Calu3 (cell line): Measurements from ENCODE around the gene CES1. TPM values are rescaled to one million over a fixed set of nuclear protein-coding genes. Genes with fewer than 3 reads are reported as not detected.
"Not testable (repeated sequence)": the region's sequence is repeated elsewhere in the genome, so short reads cannot be mapped to it uniquely, and the experiment has no call there.

Source experiments
- BruUV-seq: library from RNA; stranded (reverse); fragments of 400-500 nt; replicated peaks from 2 replicates; lab custom pipeline; 2021; lab: Mats Ljungman, UMichigan
- CTCF ChIA-PET: fragments of 300-600 bp; sonication (Branson Sonifier 250); formaldehyde crosslinking; loops from one replicate; lab custom pipeline; 2022; ENCODE audit warnings: antibody characterized with exemption; lab: Charles Lee
- DNase-seq: peaks from one replicate; pipeline ENCODE4 v3.0.0; 2022
- H3K27ac Mint-ChIP-seq: one replicate; pipeline ENCODE4 v1.8.0; 2022; ENCODE audit warnings: mixed read lengths; ENCODE audit not compliant: unreplicated experiment
- H3K27me3 Mint-ChIP-seq: one replicate; pipeline ENCODE4 v1.8.0; 2022; ENCODE audit warnings: mixed read lengths; ENCODE audit not compliant: unreplicated experiment
- H3K36me3 Mint-ChIP-seq: one replicate; pipeline ENCODE4 v1.8.0; 2022; ENCODE audit warnings: mild to moderate bottlenecking, moderate library complexity, mixed read lengths; ENCODE audit not compliant: insufficient read depth, unreplicated experiment
- H3K4me1 Mint-ChIP-seq: one replicate; pipeline ENCODE4 v1.8.0; 2022; ENCODE audit warnings: mild to moderate bottlenecking, low read depth, mixed read lengths; ENCODE audit not compliant: unreplicated experiment
- H3K4me3 Mint-ChIP-seq: one replicate; pipeline ENCODE4 v1.8.0; 2022; ENCODE audit warnings: mild to moderate bottlenecking, low read depth, moderate library complexity, mixed read lengths; ENCODE audit not compliant: unreplicated experiment
- H3K9me3 Mint-ChIP-seq: one replicate; pipeline ENCODE4 v1.8.0; 2022; ENCODE audit warnings: low read depth, mixed read lengths; ENCODE audit not compliant: unreplicated experiment
- intact Hi-C: fragments of 100-400 bp; cut with micrococcal nuclease; formaldehyde crosslinking; loops from one replicate; pipeline ENCODE4 v1.10.0; 2022; ENCODE audit not compliant: unreplicated experiment
- total RNA-seq: library from RNA; stranded (reverse); gene quantifications from 2 replicates; pipeline ENCODE4 v1.2.3, GENCODE V29; 2022
- TF ChIP-seq, protein P1 (sequence below): fragments of 200-600 bp; IDR thresholded peaks from one replicate; pipeline ENCODE4 v1.8.0; 2022; ENCODE audit warnings: antibody characterized with exemption; ENCODE audit not compliant: unreplicated experiment

CES1 gene
- total RNA-seq, 1 experiment from 2014 or later: 0.78 TPM

DNA sequence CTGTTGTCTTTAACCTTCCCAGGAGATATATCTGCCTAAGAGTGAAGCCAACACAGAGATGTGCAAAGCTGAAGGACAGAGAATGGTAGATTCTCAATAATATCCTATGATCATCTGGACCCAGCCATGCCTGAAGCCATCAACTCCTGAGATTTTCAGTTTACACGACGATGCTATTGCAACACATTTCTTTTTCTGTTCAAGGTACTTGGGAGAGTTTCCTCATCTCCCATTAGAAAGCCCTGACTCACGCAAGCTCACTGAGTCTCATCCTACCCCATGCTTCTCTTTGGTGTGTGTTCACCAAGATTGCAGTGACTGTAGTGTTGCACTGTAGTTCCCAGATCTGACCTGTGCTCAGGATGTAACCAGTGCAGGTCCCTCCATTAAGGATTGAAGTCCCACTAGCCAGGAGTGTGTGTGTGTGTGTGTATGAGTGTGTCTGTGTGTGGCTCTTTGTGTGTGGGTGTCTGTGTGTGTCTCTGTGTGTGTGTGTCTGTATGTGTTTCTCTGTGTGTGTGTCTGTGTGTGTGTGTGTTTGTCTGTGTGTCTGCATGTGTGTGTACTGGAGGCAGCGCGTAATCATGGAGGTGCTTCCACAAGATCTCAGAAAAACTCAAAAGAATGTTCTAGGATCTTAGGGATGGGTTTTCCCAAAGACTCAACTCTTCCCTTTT is 15.5 kb downstream of the CES1 start:
- Mint-ChIP-seq H3K4me3 (no peak overlapping the region), H3K4me1 (no peaks in the 10 kb centered on the region), H3K27ac (no peak overlapping the region), H3K9me3 (no peaks in the 10 kb centered on the region), H3K36me3 (no peaks in the 10 kb centered on the region), H3K27me3 (peaks cover 99% of the 10 kb centered on the region)
- DNase-seq: no peak
- CTCF ChIA-PET: no interaction called here
- no TSS peak for BruUV-seq
- TF ChIP-seq, protein P1, sequence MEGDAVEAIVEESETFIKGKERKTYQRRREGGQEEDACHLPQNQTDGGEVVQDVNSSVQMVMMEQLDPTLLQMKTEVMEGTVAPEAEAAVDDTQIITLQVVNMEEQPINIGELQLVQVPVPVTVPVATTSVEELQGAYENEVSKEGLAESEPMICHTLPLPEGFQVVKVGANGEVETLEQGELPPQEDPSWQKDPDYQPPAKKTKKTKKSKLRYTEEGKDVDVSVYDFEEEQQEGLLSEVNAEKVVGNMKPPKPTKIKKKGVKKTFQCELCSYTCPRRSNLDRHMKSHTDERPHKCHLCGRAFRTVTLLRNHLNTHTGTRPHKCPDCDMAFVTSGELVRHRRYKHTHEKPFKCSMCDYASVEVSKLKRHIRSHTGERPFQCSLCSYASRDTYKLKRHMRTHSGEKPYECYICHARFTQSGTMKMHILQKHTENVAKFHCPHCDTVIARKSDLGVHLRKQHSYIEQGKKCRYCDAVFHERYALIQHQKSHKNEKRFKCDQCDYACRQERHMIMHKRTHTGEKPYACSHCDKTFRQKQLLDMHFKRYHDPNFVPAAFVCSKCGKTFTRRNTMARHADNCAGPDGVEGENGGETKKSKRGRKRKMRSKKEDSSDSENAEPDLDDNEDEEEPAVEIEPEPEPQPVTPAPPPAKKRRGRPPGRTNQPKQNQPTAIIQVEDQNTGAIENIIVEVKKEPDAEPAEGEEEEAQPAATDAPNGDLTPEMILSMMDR: no peak
- intact Hi-C loops: no loop called here

DNA sequence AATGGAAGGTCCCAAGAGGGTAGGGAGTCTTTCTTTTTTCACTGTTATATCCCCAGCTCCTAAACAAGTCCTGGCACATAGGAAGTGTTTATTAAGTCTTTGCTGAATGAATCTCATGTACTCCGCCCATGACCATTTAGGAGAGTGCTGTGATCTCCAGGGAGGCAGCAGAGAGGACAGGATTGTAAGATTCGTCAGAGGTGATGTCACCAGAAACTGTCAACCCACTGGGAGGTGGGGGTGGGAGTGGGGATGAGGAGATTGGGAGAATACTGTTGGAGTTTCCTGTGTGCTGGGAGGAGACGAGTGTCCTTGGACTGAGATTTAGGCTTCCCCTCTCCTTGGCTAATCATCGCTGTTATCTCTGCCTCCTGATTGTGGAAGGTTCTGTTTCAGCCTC is 16.7 kb downstream of the CES1 start:
- not testable (repeated sequence) for BruUV-seq, DNase-seq
- peaks cover 99% of the 10 kb centered on the region for H3K27me3 Mint-ChIP-seq

DNA sequence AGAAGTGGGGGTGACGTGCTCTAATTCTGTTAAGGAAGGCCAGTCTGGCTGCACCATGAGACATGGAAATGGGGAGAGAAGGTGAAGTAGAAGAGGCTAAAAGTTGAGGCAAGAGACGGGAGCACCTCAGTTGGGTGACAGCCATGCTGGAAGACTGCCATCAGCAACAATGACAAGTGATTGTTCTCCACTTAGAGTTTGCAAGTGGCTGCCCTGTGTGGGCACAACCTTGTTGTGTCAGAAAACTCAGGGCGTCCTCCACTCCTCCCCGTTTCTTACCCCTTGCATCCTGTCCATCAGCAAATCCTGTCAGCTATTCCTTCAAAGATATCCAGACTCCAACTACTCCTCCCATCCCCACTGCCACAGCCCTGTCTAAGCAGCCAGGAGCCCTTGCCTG is 17.6 kb downstream of the CES1 start:
- Mint-ChIP-seq H3K27ac (no peak overlapping the region), H3K9me3 (no peaks in the 10 kb centered on the region), H3K36me3 (no peaks in the 10 kb centered on the region), H3K4me1 (no peaks in the 10 kb centered on the region), H3K4me3 (no peak overlapping the region), H3K27me3 (peaks cover 99% of the 10 kb centered on the region)
- intact Hi-C loops: no loop called here
- CTCF ChIA-PET: no interaction called here
- no peak for DNase-seq
- no TSS peak for BruUV-seq
- TF ChIP-seq, protein P1: no peak

More for the DNA sequence above, 16.7 kb downstream of the CES1 start:
- H3K36me3 Mint-ChIP-seq, H3K9me3 Mint-ChIP-seq, CTCF ChIA-PET, H3K27ac Mint-ChIP-seq, H3K4me1 Mint-ChIP-seq, intact Hi-C loops, H3K4me3 Mint-ChIP-seq: not testable (repeated sequence)

- H3K27ac Mint-ChIP-seq, CTCF ChIA-PET, H3K4me3 Mint-ChIP-seq, BruUV-seq, intact Hi-C loops, DNase-seq, H3K36me3 Mint-ChIP-seq, H3K4me1 Mint-ChIP-seq, H3K9me3 Mint-ChIP-seq: not testable (repeated sequence)
- H3K27me3 Mint-ChIP-seq: peaks cover 100% of the 10 kb centered on the region
Measured at GRCh38 chr16:55814174-55814573, 18.7 kb downstream of the CES1 start.

DNA sequence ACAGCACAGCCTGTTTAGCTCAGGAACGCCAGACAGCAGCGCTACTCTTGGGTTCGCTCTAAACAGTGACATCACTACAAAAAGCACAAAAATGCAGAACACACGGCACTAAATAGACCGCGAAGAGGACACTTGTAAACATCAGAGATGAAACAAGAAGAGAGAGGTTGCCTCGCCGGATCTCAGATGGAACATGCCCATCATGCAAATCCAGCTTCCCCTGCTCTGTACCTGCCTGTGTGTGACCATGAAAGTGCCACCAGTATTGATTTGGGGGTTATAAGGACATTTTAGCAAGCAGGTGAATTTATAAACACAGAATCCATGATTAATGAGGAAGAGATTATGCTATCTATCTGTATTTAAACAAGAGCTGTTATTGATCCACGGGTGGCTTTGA is 19.2 kb downstream of the CES1 start:
- H3K27me3 Mint-ChIP-seq: peaks cover 99% of the 10 kb centered on the region
- BruUV-seq, H3K36me3 Mint-ChIP-seq, DNase-seq, intact Hi-C loops, H3K4me1 Mint-ChIP-seq, H3K27ac Mint-ChIP-seq, H3K9me3 Mint-ChIP-seq, CTCF ChIA-PET, H3K4me3 Mint-ChIP-seq: not testable (repeated sequence)

- no peak for DNase-seq
- Mint-ChIP-seq H3K27me3 (peaks cover 91% of the 10 kb centered on the region), H3K4me1 (no peaks in the 10 kb centered on the region), H3K27ac (no peak overlapping the region), H3K36me3 (no peaks in the 10 kb centered on the region), H3K9me3 (no peaks in the 10 kb centered on the region), H3K4me3 (no peak overlapping the region)
- TF ChIP-seq, protein P1: no peak
- intact Hi-C loops: no loop called here
- CTCF ChIA-PET: no interaction called here
- no TSS peak for BruUV-seq
Measured at GRCh38 chr16:55812951-55813350, 19.9 kb downstream of the CES1 start.
